GM19239 (cell line): ENCODE measurements around the gene DNM2.

Source experiments
- DNase-seq: peaks from one replicate; pipeline ENCODE4 v3.0.0; 2011; ENCODE audit warnings: low spot score; ENCODE audit not compliant: insufficient read length
- FAIRE-seq: peaks from 2 replicates; lab custom pipeline; 2011; peaks lifted over from hg19 to GRCh38; lab: Jason Lieb, UNC

The DNM2 gene

DNA sequence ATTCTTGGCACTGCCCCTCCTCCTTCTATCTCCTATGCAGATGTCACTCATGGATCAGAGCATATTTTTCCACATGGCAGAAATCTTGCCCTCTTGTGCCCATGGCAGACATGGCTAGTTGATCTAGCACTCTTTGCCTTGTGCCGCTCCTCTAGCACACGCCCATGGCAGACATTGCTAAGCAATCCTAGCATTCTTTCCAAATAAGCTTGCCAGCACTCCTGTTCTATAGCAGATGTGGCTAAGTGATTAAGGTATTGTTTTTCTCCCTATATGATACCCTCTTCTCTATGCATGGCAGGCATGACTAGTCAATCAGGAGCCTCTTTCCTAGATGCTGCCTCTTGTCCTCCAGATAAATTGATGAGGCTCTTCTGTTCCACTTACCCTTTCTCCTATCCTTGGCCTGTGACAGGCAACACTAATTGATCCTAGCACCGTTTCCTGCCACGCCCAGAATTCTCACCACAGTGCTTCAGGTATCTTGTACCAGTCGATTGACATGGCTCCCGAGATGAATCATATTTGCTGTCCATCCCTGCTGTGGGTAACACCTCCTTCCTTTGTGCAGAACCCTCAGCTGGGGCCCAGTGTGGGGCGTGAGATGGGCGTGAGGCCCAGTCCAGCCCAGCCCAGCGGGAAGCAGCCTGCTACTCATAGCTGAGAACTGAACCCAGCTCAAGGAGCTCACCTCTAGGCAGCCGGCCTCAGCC, 91.2 kb downstream of the DNM2 start:
- FAIRE-seq (no peak), DNase-seq (no peak)

DNA sequence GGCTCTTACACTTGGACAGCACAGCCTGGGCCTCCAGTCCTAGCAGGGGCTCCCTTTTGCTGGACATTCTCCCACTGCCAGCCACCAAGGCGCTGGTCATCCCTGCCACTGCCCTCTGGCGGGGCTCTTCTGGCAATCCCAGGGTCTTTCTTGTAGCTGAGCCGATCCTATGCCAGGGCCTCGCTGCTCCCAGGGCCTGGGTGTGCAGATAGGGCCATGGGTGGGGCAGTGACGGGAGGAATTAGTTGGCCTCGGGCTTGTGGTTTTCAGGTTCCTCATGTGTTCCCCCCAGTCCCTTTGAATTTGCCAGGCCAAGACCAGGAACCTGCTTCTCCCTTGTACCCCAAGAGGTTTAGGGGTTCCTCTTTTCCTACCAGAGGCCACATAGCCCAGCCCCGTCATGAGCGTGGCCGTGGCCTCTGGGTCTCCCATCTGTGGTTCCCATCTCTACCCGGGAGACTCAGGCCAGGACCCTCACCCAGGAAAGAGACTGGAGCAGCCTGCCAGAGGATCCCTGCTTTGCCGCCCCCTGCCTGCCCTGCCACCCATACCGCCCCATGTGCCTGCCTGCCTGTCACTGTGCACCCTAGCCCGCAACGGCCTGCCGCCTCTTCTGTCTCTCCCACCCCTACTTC, 91.9 kb downstream of the DNM2 start:
- DNase-seq = no peak
- no peak for FAIRE-seq

DNA sequence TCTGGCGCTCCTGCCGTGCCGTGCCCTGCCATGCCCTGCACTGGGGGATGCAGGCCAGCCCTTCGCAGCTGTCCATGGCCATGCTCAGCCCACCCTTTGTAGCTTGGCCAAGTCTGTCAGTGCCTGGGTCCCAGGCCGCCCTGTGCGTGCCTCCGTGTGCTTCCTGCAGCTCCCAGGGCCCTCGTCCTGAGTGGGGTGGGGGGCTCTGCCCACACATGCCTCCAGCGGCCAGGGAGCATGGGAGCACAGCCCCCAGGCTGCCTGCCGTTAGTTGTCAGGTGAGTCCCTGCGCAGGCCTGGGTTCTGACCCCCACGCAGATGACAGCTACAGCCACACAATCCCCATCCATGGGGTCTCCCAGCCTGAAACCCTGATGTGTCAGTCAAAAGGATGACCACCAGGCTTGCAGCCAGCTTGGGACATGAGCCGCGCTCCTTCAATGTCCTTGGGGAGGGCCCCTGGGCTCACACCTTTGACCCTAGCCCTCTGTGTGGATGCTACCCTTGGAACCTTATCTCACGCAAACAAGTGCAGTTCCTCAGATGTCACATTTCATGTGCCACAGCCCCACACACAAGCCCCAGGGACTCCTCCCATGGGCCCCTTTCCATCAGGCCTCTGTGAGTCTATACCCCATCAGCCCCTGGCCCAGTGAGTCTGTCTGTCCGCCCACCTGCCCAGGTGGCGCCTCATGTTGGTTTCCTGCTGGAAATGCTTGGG, 93.7 kb downstream of the DNM2 start:
- DNase-seq (no peak), FAIRE-seq (no peak)

DNA sequence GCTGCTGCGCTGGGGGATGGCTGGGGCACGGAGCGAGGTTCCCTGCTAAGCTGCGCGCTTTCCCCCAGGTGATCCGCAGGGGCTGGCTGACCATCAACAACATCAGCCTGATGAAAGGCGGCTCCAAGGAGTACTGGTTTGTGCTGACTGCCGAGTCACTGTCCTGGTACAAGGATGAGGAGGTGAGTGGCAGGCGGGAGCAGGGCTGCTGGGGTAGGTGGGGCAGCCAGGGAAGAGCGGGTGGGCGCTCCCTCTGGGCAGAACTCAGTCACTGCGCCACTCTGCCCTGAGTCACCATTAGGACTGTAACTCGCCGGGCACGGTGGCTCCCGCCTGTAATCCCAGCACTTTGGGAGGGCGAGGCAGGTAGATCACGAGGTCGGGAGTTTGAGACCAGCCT, 94.3 kb downstream of the DNM2 start:
- FAIRE-seq (no peak), DNase-seq (no peak)

DNA sequence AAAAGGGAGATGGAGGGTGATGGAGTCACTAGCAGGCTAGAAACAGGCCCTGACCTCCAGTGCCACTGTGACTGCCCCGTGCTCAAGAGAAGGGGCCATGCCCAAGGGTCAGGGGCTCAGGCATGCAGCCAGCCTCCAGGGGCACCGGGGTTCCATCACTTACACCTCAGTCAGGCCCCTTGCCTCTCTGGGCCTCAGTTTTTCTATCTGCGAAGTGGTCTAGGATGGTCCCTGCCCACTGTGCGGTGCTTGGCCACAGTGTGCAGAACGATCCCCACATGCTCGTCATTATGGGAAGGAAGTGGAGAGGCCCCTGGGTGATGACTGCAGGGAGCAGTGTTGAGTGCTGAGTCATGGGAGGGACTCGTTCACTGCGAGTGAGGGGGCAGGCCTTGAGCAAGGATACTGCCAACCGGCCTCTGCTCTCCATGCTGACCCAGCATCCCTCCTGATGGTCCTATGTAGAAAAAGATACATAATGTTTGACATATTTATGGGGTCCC, 95.1 kb downstream of the DNM2 start:
- DNase-seq (no peak), FAIRE-seq (no peak)

DNA sequence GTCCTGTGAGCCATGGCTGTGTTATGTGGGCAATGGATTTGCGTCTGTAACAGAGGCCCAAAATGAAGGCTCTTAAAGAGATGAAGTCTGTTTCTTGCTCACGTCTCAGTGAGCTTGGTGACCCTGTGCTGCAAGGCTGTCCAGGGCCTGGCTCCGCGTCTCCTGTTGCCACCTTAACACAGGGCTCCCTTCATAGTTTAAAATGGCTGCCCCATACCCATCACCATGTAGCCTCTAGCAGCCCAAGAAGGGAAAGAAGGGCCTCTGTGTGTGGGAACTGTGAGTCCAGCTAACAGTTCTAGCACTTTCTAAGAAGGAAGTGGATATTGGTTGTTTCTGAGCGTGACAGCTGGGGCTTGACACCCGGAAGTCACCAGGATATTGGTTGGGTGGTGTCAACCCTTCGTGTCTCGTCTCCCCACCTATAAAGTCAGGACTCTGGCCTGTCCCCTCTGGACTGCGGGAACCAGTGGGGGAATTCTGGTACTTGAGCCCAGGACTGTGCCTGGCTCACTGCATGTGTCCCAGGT, 97.2 kb downstream of the DNM2 start:
- no peak for DNase-seq
- FAIRE-seq = no peak

DNA sequence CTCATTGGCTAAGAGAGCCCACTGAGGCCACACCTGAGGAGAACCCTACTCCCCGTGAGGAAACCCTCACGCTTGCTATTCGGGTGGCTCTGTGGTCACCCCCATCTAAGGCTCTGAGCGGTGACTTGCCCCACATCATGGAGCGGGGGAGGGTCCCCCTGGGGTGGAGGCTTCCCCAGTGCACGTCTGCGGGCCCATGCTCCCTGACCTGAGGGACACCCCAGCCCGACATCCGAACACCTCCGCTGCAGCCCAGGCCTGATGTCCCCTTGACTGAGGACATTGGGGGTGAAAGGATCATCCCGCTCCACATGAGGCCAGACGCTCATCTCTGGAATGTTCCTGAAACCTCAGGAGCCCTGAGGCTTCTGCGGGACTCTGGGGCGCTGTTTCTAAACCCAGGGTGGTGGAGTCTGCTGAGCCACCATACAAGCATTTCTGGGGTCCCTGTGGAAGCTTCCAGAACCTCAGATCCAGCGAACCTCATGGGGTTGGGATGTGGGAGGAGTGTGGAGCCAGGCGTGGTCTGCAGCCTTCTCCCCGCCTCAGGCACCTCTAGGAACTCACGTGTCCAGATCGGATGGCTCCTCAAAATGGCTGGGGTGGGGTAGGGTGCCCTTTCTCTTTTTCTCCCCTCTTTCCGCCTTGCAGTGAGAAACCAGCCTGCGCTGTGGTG, 98.2 kb downstream of the DNM2 start:
- no peak for FAIRE-seq

DNA sequence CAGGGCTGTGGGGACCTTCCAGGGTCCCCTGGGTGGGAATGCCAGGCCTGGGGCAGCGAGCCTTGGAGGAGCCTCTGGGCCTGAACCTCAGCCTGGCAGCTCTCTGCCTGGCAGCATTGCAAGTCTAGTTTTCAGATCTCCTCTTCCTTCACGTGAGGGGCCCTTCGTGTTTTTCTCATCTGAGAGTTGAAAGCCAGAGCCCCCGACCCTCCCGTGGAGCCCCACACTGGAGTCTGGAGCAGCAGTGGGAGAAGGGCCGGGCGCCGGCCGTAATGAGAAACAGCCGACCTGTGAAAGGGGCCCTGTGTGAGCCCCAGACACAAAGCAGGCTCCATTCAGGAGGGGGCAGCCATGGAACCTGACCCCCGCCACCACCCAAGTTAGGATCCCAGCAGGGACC, 98.8 kb downstream of the DNM2 start:
- DNase-seq (no peak), FAIRE-seq (no peak)

More for the DNA sequence above, 98.2 kb downstream of the DNM2 start:
- DNase-seq = no peak

DNA sequence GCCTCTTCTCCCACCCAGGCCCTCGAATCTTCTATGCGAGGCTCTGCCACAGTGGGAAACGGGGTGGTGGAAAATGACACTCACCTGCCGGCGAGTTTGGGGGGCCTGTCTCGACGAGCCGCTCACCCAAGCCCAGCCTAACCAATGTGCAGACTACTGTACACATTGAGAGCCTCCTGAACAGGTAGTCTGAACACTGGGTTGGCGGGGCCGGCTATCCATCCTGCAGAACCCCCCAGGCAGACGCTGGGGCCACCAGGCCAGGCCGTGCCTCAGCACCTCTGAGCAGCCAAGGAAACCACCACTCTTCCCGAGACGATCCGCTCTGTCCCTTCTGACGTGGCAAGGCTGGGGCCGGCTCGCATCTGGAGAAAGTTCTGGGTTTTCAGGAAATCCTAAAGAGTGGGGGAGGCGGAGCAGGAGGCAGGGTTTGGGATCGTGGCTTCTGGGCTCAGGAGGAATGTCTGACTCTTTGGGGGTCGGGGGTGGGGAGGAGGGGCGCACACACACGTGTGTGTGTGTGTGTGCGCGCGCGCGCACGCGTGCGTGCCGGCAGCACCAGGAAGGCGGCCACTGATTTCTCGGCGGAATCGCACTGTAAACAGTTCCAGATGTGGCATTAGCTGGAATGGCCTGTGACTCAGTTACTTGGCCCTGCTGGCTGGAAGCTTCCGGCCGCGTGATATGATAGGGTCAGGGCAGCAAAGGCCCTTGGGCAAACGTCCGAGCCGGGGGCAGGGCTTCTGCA, 99.6 kb downstream of the DNM2 start:
- DNase-seq (no peak), FAIRE-seq (no peak)

DNA sequence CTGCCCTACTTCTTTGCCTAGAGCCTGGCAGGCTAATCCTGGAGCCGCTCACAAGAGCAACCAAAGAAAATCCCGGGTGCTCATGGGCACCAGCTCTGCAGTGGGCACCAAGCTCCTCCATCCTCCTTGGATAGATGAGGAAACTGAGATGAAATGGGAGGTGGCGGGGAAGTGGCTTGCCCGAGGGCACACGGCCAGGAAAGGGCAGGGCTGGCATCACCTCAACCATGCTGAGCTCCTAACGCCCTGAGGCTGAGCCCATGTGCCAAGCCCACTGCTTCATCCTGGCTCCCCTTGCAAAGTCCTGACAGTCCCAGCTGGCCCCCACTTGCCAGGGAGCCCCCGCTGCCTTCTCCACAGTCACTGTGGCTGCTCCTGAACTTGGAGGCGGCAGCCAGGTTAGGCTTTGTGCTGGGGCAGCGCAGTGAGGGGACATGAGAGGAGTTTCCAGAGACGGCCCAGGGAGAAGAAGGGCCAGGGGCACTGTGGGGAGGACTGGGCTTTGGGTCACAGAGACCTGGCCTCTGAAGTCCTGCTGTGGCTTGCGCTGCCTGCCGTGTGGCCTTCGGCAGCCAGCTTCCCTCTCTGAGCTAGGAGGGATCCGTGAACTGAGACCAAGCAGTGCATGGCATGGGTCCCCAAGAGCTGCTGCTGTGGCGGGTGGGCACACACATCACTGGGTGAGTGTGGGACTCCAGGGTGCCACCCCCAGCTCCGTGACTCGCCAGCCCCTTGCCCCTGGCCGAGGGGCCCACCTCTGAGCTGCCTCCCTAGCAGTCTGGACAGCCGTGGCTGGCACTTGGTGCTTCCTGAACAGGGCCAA, 100.6 kb downstream of the DNM2 start:
- DNase-seq (no peak), FAIRE-seq (no peak)

DNA sequence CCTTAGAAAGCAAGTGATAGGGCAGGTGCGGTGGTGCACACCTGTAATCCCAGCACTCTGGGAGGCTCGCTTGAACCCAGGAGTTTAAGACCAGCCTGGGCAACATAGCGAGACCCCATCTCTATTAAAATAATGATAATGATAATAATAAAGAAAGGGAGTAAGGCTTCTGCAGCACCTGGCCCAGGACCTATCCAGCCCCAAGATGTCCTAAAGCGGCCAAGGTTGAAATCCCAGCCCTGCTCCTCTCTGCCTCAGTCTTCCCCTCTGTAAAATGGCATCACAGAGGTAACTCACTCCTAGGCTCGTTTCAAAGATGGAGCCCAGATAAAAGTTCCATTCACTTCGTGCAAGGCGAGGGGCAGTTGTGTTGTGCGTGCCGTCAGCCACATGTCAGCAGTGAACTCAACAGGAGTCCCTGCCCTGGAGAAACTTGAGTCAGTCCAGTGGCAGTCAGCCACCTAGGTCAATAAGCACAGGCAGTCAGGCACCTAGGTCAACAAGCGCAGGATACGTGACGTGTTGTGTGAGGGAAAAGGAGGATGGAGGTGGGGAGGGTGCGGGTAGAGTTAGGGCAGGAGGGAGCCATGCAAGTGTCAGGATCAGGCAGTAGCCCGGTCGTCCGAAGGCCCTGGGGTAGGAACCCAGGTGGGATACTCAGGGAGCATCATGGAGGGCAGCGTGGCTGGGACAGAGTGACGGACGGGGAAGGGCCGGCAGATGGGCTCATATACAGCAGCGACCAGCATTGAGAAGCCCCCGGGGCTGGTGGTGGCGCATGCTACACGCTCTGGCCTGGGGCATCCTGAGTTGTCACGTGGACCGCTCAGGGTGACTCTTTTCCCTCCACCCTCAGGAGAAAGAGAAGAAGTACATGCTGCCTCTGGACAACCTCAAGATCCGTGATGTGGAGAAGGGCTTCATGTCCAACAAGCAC, 101.5 kb downstream of the DNM2 start:
- FAIRE-seq = no peak
- no peak for DNase-seq

DNA sequence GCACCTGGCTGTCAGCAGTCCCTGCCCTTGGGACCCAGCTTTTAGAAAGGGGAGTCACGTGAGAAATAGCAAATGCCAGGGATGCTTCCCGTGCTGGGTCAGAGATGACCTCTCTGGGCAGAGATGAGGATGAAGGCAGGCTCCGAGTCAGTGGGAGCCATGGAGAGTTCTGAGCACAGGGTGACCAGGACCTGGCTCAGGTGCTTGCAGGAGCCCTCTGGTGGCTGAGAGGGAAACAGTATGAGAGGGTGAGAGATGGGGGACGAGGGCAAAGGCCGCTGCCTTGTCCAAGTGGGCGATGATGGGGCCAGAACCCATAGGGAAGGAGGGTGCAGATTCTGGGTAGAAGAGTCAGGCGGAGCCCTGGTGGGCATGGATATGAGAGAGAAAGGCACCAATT, 102.3 kb downstream of the DNM2 start:
- no peak for DNase-seq
- no peak for FAIRE-seq

DNA sequence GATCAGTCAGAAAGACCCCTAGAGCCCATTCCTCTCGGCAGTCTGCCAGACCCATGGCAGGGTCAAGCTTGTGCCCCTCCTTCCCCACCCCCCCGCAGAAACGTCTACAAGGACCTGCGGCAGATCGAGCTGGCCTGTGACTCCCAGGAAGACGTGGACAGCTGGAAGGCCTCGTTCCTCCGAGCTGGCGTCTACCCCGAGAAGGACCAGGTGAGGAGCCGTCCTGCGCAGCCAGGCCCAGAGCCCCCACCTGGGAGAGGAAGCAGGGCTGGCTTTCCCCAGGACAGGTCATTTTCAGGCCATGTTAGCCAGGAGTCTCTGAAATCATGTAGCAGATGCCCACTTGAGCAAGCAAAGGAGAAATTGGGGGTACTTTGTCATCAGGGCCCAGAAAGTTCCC, 105.8 kb downstream of the DNM2 start:
- DNase-seq (no peak), FAIRE-seq (no peak)

DNA sequence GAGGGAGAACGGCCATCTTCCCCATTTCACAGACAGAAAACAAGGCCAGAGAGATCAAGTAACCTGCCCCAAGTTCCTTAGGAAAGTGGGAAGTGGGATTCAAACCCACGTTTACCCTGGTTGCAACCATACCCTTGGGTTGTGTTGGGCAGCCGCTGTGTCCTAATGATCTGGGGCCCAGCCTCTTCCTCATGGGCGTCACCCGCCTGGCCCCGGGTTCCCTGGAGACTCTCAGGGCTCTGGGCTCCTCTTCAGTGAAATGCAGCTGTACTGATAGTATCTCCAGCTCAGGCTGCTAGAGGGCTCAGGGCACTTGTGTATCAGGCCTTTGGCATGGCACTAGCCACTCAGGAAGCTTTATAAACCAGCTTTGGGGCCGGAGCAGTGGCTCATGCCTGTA, 108.4 kb downstream of the DNM2 start:
- FAIRE-seq (no peak), DNase-seq (no peak)

DNA sequence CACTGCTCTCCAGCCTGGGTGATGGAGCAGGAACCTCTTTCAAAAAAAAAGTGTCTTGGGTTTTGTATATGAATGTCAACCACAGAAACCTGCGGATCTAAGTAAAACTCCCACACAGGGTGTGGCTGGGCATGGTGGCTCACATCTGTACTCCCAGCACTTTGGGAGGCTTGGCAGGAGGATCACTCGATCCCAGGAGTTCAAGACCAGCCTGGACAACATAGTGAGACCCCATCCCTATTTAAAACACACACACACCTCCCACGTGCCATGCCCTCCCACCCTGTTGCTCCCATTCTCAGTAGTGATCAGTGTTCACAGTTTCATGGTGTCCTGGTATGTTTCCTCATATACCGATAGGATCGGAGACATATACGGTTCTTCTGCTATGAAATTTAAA, 109.0 kb downstream of the DNM2 start:
- DNase-seq (no peak), FAIRE-seq (no peak)

DNA sequence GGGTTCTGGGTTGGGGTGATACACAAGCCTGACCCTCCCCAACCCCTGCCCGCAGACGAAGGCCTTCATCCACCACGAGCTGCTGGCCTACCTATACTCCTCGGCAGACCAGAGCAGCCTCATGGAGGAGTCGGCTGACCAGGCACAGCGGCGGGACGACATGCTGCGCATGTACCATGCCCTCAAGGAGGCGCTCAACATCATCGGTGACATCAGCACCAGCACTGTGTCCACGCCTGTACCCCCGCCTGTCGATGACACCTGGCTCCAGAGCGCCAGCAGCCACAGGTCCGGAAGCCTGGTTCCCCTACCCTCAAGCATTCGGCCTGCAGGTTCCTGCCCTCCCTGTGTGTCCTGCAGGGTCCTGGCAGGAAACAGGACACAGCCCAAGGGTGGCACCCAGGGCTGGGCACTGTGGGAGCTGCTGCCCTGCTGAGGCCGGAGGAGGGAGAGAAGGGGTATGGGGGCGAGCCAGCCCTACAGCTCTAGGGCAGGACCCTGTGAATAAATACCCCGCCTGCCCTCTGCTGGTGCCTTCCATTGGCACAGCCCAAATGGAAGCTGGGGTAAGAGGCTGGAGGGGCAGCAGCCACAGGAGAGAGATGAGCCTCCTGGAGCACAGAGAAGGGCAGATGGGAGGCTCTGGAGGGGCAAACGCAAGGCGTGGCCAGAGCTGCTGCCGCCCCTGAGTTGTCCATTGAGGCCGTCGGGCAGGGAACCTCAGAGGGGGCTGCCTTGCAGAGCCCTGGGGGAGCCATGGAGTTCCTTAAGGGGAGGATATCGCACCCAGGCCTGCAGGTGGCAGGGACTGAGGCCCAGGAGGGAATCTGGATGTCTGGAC, 111.3 kb downstream of the DNM2 start:
- DNase-seq (no peak), FAIRE-seq (no peak)

DNA sequence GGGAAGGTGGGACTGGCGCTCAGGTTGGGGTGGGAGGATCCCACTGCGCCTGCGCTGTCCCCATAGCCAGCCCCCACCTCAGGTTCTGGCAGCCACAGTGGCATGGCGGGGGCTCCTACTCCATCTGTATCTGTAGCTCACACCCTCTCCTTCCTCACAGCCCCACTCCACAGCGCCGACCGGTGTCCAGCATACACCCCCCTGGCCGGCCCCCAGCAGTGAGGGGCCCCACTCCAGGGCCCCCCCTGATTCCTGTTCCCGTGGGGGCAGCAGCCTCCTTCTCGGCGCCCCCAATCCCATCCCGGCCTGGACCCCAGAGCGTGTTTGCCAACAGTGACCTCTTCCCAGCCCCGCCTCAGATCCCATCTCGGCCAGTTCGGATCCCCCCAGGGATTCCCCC, 112.1 kb downstream of the DNM2 start:
- FAIRE-seq (no peak), DNase-seq (no peak)
